IPS DF 6.9 (cell line): ENCODE measurements around the gene PEX5L.

Experiments
- DNase-seq: peaks from one replicate; pipeline ENCODE4 v3.0.0-alpha.2; 2013; ENCODE audit warnings: low read depth, low spot score
- H3K27ac ChIP-seq: one replicate; pipeline ENCODE4 v1.5.1; 2013; ENCODE audit warnings: low read length, control low read depth
- H3K27me3 ChIP-seq: 2 replicates; pipeline ENCODE4 v1.6.1; 2013; ENCODE audit warnings: mild to moderate bottlenecking, low read length; ENCODE audit not compliant: control insufficient read depth, insufficient read depth
- H3K36me3 ChIP-seq: 2 replicates; pipeline ENCODE4 v1.6.1; 2013; ENCODE audit warnings: low read length; ENCODE audit not compliant: control insufficient read depth, insufficient read depth
- H3K4me1 ChIP-seq: 2 replicates; pipeline ENCODE4 v1.6.1; 2013; ENCODE audit warnings: low read length; ENCODE audit not compliant: control insufficient read depth, insufficient read depth
- H3K4me3 ChIP-seq: 2 replicates; pipeline ENCODE4 v1.5.1; 2013; ENCODE audit warnings: mild to moderate bottlenecking, low read length
- H3K9me3 ChIP-seq: 2 replicates; pipeline ENCODE4 v1.6.1; 2013; ENCODE audit warnings: low read length, inconsistent platforms; ENCODE audit not compliant: control insufficient read depth, insufficient read depth
- WGBS: extraction: QIAGEN DNeasy Blood & Tissue Kit; methylation state at CpG from one replicate; pipeline ENCODE4 v1.1.7; 2013; ENCODE audit warnings: mixed read lengths, missing lambda C conversion rate; ENCODE audit not compliant: insufficient read length, insufficient coverage; 5-methylcytosine and 5-hydroxymethylcytosine counted together

PEX5L gene

GRCh38 chr3:179958759-179959158, 78.0 kb downstream of the PEX5L start:
- H3K9me3 ChIP-seq = no peaks in the 10 kb centered on the region
- no peak for DNase-seq
- no peaks in the 10 kb centered on the region for H3K27me3 ChIP-seq
- no peaks in the 10 kb centered on the region for H3K4me1 ChIP-seq
- no peak overlapping the region for H3K27ac ChIP-seq
- no peak overlapping the region for H3K4me3 ChIP-seq
- no CpG with 5 or more reads among the region's 9 CpGs for WGBS
- no peaks in the 10 kb centered on the region for H3K36me3 ChIP-seq

- no CpG with 5 or more reads among the region's 2 CpGs for WGBS
- no peaks in the 10 kb centered on the region for H3K4me1 ChIP-seq
- no peak for DNase-seq
- H3K27ac ChIP-seq = no peak overlapping the region
- no peaks in the 10 kb centered on the region for H3K27me3 ChIP-seq
- no peaks in the 10 kb centered on the region for H3K36me3 ChIP-seq
- no peak overlapping the region for H3K4me3 ChIP-seq
- no peaks in the 10 kb centered on the region for H3K9me3 ChIP-seq
These were observed 78.6 kb downstream of the PEX5L start for GRCh38 chr3:179958143-179958542.

- WGBS = no CpG with 5 or more reads among the region's 2 CpGs
- no peaks in the 10 kb centered on the region for H3K4me1 ChIP-seq
- H3K4me3 ChIP-seq = no peak overlapping the region
- H3K9me3 ChIP-seq = no peaks in the 10 kb centered on the region
- H3K27me3 ChIP-seq = no peaks in the 10 kb centered on the region
- no peak for DNase-seq
- H3K27ac ChIP-seq = no peak overlapping the region
- no peaks in the 10 kb centered on the region for H3K36me3 ChIP-seq
These were observed 79.4 kb downstream of the PEX5L start for GRCh38 chr3:179957264-179957845.

- no peak overlapping the region for H3K4me3 ChIP-seq
- H3K27ac ChIP-seq = no peak overlapping the region
- H3K4me1 ChIP-seq = no peaks in the 10 kb centered on the region
These were observed 80.3 kb downstream of the PEX5L start for GRCh38 chr3:179956416-179956830.

GRCh38 chr3:179955809-179956208, 80.9 kb downstream of the PEX5L start:
- H3K27ac ChIP-seq = no peak overlapping the region
- H3K36me3 ChIP-seq = no peaks in the 10 kb centered on the region
- H3K4me3 ChIP-seq = no peak overlapping the region
- DNase-seq = no peak
- no peaks in the 10 kb centered on the region for H3K27me3 ChIP-seq
- H3K9me3 ChIP-seq = no peaks in the 10 kb centered on the region
- H3K4me1 ChIP-seq = no peaks in the 10 kb centered on the region
- no CpG with 5 or more reads among the region's 3 CpGs for WGBS

More at GRCh38 chr3:179956416-179956830, 80.3 kb downstream of the PEX5L start:
- WGBS = no CpG with 5 or more reads among the region's 7 CpGs
- Histone ChIP-seq H3K36me3 (no peaks in the 10 kb centered on the region), H3K27me3 (no peaks in the 10 kb centered on the region), H3K9me3 (no peaks in the 10 kb centered on the region)
- DNase-seq = no peak

- no peaks in the 10 kb centered on the region for H3K27me3 ChIP-seq
- no peak overlapping the region for H3K27ac ChIP-seq
- peaks cover 1% of the 10 kb centered on the region; the same call in 1 of the 2 replicates for H3K4me1 ChIP-seq
- no CpG with 5 or more reads among the region's 5 CpGs for WGBS
- H3K36me3 ChIP-seq = no peaks in the 10 kb centered on the region
- DNase-seq = no peak
- no peaks in the 10 kb centered on the region for H3K9me3 ChIP-seq
- no peak overlapping the region for H3K4me3 ChIP-seq
These were observed 81.5 kb downstream of the PEX5L start for GRCh38 chr3:179955286-179955685.

GRCh38 chr3:179953993-179954870, 82.5 kb downstream of the PEX5L start:
- Histone ChIP-seq H3K27me3 (no peaks in the 10 kb centered on the region), H3K27ac (no peak overlapping the region), H3K4me1 (peaks cover 6% of the 10 kb centered on the region), H3K9me3 (no peaks in the 10 kb centered on the region), H3K4me3 (no peak overlapping the region), H3K36me3 (no peaks in the 10 kb centered on the region)
- WGBS = no CpG with 5 or more reads among the region's 8 CpGs
- DNase-seq = no peak

- Histone ChIP-seq H3K4me1 (peaks cover 6% of the 10 kb centered on the region), H3K27me3 (no peaks in the 10 kb centered on the region), H3K9me3 (no peaks in the 10 kb centered on the region), H3K4me3 (no peak overlapping the region), H3K36me3 (no peaks in the 10 kb centered on the region), H3K27ac (no peak overlapping the region)
- no CpG with 5 or more reads among the region's 5 CpGs for WGBS
- no peak for DNase-seq
These were observed 85.9 kb downstream of the PEX5L start for GRCh38 chr3:179950840-179951239.

GRCh38 chr3:179949869-179950268, 86.9 kb downstream of the PEX5L start:
- Histone ChIP-seq H3K36me3 (no peaks in the 10 kb centered on the region), H3K9me3 (no peaks in the 10 kb centered on the region), H3K4me1 (peaks cover 6% of the 10 kb centered on the region), H3K4me3 (no peak overlapping the region), H3K27me3 (no peaks in the 10 kb centered on the region), H3K27ac (no peak overlapping the region)
- DNase-seq = no peak
- no CpG with 5 or more reads among the region's 2 CpGs for WGBS

- no CpG with 5 or more reads among the region's 1 CpG for whole genome bisulfite sequencing
- Histone ChIP-seq H3K36me3 (no peaks in the 10 kb centered on the region), H3K27me3 (no peaks in the 10 kb centered on the region), H3K4me1 (peaks cover 6% of the 10 kb centered on the region), H3K4me3 (no peak overlapping the region), H3K9me3 (no peaks in the 10 kb centered on the region), H3K27ac (no peak overlapping the region)
- no peak for DNase-seq
These were observed 87.3 kb downstream of the PEX5L start for GRCh38 chr3:179949412-179949811.
